GM19438 (cell line): ENCODE results near the gene PDXK.
A peak's percentile ranks its signal among the peaks of the same experiment; 100 is the strongest.

Source experiments
- ATAC-seq: cut with Tn5 transposase; IDR thresholded peaks from one replicate; pipeline ENCODE4 v1.9.1; 2021; ENCODE audit warnings: low read depth; ENCODE audit not compliant: unreplicated experiment

PDXK gene

DNA sequence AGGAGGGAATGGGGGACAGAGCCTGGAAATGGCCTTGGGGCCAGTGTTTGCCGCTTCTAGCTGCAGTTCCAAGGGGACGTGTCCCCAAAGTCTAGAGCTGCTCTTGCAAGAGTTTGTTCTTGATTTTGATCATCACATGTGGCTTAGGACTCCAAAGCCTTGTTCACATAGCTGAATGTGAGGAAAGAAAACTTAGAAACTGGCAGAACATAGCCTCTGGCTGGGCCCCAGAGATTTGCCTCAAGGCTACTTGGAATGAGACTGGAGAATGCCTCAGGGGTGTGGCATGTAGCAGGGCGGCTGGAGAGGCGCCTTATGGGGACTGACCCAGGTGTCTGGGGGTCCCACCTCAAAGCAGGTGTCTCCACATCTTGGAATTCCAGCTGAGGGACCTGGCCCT lies 2.3 kb downstream of the PDXK start:
- no peak for ATAC-seq

DNA sequence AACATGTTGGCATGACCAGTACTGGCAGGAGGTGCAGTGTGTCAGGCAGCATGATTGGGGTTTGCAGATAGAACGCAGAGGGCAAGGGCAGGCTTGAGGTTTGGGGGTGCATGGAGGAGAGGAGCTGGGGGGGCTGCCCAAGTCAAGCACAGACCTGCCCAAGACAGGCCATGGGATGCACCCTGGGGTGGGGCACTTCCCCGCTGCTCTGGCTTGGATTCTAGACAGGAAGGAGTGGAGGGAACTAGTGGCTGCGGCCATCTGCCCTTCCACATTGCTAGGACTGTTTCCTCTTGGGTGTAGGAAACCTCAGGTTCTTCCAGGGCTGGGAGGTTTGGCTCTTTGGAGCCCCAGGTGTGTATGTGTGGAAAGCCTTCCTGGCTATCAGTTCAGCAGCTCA lies 3.0 kb downstream of the PDXK start:
- ATAC-seq: no peak

DNA sequence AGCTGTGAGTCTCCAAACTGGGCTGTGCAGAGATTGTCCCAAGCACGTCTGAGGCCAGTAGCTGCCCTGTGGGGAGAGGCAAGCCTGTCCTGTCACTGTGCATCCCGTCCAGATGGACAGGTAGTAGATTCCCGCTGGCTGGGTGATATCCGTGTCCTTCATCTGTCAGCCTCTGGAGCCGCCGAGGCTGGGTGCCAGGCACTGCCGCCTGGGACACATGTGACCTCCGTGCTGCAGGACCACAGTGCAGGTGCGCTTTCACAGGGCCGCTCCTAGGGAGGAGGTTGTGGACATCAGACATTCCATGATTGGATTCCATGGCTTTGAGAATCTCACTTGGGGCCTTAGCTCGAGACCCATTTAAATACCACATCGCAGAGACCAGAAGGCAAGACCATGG lies 4.7 kb downstream of the PDXK start:
- ATAC-seq: no peak

DNA sequence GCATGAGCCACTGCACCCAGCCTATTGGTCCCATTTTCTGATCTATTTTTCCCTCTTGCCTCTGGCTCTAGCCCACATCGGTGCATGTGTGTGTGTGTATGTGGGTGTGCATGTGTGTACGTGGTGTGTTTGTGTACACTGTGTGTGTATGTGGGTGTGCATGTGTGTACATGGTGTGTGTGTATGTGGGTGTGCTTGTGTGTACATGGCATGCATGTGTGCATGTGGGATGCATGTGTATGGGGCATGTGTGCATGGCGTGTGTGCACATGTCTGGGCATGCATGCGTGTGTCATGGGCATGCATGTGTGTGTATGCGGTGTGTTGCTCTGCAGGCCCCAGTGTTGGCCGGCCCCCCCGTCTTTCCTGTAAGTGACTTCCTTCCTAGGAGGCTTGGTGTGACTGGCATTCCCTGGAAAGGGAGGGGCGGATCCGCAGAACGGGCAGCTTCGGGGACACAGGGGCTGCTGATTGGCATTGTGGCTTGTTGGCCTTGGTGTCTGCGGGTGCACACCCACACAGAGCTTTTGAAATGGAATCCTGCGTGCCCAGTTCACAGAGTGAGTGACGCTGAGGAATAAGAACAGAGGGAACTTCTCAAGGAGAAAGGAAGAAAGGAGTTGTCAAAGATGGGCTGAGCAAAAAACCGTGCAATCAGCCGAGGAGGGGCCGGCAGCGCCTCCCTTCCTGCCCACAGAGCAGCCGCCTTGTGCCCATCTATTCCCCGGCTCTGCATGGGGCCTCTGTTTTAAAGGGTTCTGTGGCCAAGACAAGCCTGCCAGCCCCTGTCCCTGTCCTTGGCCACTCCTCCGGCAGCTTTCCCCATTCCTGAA lies 8.0 kb downstream of the PDXK start:
- no peak for ATAC-seq

DNA sequence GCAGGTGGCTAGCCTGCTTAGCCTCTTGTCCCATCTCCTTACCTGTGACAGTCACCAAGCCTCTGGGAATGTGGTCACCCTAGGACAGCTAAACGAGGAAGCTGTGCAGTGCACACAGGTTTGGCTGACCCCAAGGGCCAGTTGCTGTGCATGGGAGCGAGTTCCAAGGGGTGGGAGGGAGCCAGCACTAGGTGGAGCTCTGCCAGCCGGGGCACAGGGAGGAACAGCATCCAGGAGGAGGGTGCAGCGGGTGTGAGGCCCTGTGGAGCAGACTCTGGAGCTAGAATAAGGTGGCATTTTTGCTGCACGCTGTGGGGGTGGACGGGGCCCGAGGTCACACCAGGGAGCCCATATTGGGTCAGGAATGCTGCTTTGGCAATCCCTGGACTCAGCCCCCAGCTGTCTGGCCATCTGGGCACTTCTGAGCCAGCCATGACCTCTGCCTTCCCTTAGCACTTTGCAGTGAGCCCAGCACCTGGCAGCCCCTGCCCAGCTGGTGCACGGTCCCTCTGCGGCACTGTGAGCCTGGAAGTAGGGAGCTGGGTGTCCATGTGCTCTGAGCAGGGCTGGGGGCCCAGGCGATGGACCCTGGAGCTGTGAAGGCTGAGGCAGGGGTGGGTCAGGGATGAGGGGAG lies 8.7 kb downstream of the PDXK start:
- no peak for ATAC-seq

DNA sequence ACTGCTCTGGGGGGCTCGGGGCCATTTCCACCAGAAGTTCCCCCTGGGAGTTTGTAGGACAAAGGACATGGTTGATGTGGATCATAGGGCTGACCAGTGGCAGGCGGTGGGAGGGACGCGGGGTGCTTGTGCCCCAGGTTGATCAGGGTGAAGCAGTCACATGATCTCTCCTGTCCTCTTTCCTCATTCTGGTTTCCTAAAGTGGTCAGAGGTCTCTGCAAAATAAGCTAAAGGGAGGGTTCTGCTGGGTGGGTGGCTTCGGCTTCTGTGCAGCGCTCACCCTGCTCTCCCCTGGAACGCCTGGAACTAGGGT lies 9.2 kb downstream of the PDXK start:
- ATAC-seq: peak; percentile 34

DNA sequence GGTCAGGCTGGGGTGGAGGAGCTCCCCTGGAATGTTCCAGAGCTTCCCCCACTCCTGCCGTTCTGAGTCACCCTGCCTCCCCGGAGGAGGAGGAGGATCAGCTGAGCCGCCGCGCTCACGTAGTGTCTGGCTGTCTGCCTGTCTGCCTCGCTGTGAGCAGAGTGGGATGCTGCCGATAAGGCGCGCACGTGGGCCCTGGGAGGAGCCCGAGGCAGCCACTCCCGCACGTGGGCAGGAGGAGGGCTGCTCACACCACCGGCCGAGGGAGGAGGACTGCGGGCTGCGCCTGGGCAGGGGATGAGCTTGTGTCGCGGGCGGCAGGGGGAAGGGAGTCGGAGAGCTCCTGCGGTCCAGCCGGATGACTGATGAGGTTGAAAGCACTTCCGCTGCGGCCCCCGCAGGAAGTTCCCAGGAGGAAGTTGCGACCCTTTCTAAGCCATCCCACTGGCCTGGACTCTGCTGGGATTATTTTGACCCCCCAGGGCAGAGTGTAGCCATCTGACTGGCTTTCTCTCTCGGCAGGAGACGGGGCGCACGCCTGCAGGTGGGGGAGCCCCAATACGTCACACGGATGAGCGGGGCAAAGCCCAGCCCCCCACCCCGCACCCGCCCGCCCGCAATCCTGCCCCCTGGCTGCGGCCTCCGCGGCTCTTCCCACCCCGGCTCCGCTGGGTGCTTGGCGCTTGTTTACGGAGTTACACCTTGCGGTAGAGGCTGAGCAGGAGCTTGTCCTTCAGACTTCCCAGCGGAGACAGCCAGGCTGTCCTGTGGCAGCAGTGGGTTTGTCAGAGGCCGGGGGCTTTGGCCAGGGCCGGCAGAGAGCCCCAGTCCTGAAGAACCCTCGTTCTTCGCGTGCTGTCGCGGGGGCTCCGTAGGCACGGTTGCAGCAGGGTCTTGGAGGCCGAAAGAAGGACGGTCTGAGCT lies 9.8 kb downstream of the PDXK start:
- ATAC-seq: peak; percentile 63

DNA sequence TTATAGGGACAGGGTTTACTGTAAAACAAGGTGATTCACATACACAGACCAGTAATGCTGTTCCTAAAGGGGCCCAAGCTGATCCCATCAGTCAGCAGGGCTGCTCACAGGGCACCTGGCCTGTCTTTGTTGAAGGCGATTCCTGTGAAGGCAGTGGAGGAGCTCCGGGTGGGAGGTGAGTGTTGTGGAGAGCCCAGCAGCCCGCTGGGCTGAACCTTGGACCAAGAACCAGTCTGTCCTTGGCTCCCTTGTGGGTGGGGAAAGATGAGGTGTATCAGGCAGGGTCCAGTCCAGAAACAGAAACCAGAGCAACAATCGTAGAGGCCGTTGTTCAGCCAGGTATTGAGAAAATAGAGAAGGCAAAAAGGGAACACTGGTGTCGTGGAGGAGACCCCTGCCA lies 12.5 kb downstream of the PDXK start:
- ATAC-seq: no peak

DNA sequence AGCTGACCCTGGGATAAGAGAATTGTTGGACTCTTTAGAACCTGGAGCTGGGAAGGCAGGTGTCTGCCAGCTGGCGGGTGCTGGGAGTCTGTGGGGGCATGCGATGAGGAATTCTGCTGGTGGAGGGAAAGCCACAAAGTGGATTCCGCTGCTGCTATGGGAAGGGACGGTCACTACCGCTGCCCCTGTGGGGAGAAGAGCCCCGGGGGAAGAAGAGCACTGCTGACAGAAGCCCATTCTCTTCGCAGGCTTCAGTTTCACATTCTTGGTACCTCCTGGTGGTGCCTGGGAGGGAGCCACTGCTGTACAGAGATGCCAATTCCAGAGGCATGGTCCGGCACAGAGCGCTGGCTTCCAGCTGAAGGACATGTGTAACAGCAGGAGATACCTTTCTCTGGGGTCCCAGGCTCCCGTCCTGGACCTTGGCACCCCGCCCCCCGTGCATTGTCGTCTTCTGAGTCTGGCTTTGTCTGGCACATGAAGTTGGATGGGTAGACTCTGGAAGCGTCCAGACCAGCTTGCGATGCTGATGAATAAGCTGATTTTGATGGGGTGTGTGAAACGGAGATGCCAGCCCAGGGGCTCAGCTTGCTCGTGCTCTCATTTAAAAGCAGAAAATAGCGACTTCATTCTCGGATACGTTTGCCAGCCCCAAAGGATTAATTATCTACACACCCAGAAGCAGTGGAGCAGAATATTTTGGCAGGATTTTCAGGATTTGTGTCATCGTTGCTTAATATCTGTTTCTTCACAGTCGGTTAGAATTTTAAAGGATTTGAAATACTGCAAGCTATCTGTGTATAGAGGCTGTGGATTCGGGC lies 13.2 kb downstream of the PDXK start:
- ATAC-seq: no peak

DNA sequence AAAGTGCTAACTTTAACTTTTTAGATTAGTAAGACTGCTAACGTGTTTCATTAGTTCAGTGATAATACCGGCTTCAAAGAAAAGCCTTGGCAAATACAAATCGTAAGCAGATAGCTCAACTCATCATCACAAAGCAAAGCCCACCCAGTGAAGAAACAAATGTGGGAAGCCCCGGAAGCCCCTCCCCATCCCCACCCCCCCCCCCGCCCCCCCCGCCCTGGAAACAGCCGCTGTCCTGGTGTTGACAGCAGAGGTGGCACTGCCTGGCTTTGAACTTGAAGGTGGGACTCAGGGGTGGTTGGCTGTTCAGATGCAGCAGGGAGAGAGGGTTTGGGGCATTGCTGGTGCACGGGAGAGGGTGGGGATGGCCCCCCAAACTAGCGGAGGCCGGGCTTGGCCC lies 14.1 kb downstream of the PDXK start:
- no peak for ATAC-seq

DNA sequence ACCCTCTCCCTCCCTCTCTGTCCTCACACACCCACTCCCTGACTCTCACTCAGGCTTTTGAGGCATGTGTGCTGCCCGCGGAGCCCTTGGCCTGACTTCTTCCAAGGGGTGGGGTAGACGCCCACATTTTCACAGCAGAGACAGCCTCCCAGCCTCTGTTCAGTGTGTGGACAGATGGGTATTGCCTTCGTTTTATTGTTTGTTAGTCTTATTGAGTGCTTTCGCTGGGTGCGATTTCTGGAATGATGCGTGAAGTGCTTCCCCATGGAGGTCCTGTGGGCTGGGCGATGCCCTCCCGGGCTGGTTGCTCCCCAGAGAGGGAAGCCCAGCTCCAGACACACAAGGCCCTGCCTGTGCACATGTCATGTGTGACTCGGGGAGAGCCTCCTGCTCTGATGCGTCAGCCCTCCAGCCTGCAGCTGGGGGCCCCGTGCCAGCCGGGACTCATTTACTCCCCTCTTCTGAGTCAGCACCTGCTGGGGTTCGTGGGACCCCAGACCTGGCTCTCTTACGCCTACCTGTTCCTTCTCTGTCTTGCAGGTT lies 14.7 kb downstream of the PDXK start:
- no peak for ATAC-seq

DNA sequence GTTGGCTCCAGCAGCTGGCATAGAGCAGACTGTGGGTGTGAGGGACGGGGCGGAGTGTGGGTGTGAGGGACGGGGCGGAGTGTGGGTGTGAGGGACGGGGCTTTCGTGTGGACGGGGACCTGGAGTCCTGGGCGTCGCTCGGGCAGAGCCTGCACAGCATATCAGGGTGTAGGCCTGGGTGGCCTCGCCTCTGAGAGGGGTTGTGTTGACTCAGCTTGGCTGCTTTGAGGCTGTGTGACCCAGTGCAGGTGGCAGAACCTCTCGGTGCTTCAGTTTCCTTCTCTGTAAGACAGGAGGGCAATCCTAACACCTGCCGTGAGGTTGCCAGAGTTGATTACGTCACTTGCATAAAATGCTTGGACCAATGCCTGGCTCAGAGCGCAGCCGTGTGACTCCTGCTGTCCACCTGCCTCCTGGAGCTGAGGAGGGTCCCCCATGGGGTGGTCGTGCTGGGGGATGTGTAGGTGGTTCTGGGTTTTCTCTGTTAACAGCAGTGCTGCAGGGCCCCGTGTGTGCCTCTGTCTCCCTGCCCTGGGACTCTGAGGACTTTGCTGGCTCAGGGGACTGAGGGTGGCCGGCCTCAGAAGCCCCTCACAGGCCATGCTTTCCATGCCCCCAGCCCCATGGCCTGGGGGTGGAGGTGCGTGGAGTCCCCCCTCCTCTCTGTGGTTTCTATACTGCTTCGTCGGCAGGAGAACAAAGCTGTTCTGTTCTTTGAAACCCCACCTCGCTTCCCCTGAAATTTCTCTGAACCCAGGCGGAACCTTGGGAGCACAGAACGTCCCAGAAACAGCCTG lies 15.4 kb downstream of the PDXK start:
- ATAC-seq: no peak

DNA sequence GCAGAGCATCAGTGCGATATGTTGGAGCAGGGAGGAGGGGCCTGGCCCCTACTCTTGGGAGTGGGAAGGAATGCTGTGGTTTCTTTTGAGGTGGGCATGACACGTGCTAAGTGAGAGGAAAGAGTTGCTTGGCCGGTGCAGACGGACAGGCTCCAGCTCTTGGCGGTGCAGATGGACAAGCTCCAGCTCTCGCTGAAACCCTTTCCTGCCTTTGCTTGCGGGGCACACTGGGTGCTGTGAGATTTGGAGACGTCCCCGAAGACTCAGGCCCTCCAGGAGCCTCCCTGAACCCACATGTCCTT lies 15.9 kb downstream of the PDXK start:
- ATAC-seq: no peak

DNA sequence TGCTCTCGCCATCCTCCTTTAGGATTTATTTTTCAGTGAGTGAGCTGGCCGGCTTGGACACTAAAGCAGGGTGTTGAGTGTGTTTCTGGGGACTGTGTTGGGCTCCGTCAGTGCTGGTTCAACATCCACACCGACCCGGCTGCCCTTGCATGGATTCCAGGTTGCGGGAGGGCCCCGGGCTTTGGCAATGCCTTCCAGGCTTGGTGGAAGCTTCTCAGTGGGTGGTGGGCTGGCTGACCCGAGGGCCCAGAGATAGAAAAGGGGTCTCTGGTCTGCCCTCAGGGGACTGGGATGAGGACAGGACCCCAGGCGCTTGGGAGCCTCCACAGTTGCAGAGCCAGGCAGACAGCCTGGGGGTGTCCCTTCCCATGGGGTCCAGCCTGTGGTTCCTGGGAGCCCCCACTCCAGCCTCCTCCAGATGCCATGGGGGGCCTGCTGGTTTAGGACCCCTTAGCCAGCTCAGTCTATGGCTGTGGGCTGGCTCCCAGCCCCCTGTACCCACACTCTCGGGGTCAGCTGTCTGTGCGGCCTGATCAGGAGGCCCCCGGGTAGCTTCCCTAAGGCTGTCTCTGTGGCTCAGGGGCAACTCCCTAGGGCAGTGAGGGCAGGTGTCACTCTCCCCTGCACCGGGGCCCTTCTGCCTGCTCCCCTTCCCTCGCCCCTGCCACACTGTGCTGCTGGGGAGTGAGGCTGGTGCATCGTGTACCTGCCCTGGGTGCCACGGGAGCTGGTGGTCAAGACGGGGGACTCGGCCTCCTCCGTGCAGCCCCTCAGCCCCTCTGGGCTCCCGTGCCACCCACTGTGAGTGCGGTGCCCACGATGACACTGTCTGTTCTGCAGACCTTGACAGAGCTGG lies 16.5 kb downstream of the PDXK start:
- ATAC-seq: no peak

DNA sequence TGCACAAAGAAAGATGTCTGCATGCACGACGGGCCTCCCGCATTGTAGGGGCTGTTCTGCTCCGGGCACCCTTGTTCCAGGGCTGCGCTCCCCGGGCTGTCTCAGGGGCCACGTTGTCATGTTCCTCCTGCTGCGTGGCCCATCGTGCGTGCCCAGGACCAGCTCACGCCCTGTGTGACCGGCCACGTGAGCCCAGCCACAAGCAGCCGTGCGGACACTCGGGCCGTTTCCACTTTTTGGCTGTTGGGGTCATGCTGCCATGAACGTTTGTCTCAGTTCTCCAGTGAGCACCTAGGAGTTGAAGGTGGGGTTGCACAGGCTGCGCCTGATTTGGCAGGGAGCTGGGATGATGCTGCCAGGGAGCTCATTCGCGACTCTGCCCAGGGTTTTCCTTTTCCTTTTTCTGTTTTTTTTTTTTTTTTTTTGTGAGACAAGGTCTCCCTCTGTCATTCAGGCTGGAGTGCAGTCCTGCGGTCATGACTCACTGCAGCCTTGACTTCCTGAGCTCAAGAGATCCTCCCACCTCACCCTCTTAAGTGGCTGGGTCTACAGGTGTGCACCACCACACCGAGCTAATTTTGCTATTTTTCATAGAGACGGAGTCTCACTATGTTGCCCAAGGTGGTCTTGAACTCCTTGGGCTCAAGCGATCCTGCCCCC lies 17.4 kb downstream of the PDXK start:
- no peak for ATAC-seq

DNA sequence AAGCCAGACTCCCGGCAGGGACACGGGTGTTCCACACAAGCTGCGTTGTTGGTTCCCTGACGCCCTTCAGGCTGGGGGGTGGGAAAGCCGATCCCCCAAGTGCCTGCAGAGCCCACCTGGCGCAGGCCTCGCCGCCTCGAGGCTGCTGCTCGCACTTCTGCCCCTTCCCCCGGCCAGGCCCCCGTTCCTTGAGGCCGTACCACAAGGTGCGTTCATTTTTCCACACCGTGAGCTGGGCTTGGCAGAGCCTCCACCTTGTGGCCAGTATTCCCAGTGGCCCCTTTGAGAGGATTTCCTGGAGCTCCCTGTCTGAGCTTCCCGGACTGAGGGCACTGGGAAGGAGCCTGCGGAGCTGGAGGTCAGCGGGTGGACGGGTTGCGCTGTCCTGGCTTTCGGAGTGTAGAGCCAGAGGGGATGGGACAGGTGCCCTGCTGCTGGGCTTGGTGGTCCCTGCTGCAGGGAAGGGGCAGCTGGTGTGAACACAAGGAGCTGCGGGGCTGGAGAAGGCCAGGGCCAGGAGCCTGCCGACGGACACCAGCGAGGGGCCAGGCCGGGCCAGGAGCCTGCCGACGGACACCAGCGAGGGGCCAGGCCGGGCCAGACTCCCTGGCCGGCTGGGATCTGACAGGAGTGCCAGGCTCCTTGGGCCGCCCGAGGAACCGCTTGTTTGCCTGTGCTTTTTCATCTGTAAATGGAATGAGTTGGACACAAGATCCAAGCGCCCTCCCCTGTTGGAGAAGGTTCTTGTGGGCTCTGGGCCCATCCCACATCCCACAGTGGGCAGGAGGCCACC lies 18.4 kb downstream of the PDXK start:
- no peak for ATAC-seq

DNA sequence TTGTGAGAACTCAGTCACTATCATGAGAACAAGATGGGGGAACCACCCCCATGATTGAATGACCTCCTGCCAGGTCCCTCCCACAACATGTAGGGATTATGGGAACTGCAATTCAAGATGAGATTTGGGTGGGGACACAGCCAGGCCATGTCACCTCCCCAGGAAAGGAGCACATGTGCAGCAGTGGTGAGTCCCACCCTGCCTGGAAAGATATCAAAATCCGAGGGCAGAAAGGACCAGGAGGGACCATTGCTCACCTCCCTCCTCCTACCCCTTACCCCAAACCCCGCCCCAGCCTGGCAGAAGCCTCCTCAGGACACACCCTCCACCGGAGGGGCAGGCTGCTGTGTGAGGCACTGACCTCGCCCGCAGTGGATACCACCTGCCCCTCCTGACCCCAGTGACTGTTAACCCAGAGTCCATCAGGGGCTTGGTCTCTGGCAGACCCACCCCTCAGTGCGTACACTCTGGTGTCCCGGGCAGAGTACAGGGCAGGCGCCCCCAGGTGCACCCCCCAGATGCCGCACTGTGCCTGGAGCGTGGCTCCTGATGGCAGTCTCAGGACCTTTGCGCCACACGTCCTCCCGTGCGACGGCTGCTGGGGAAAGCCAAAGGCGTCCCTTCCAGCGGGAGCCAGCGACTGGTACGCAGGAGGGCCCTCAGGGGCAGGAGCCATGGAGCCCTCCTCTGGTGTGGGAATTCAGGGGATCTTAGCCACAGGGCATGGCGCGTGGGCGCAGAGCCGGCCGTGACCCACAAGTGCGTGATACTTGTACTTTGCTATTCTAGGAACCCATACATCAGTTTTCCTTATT lies 20.9 kb downstream of the PDXK start:
- no peak for ATAC-seq
